Activated CD4-positive, alpha-beta memory T cell treated with anti-CD3 and anti-CD28 coated beads for 36 hours (primary cell): ENCODE results near the gene ZBP1. TPM values are rescaled to one million over a fixed set of nuclear protein-coding genes. Genes with fewer than 3 reads are reported as not detected.

ENCODE experiments used
- CTCF ChIA-PET: fragments of 350-600 bp; sonication (Branson Sonifier 250); formaldehyde crosslinking; loops from one replicate; lab custom pipeline; 2021; ENCODE audit warnings: antibody characterized with exemption, inconsistent platforms; lab: Charles Lee
- POLR2A ChIA-PET: fragments of 350-600 bp; sonication (Branson Sonifier 250); formaldehyde crosslinking; loops from one replicate; lab custom pipeline; 2021; ENCODE audit warnings: antibody characterized with exemption; lab: Charles Lee
- DNase-seq: peaks from one replicate; pipeline ENCODE4 v3.0.0-alpha.2; 2020
- H3K27ac Mint-ChIP-seq: one replicate; pipeline ENCODE4 v1.8.0; 2021; ENCODE audit warnings: mixed read lengths
- H3K27me3 Mint-ChIP-seq: one replicate; pipeline ENCODE4 v1.8.0; 2021; ENCODE audit warnings: mixed read lengths
- H3K36me3 Mint-ChIP-seq: one replicate; pipeline ENCODE4 v1.8.0; 2021; ENCODE audit warnings: mixed read lengths
- H3K4me1 Mint-ChIP-seq: one replicate; pipeline ENCODE4 v1.8.0; 2021; ENCODE audit warnings: low read depth, mixed read lengths
- H3K4me3 Mint-ChIP-seq: one replicate; pipeline ENCODE4 v1.8.0; 2021; ENCODE audit warnings: mild to moderate bottlenecking, mixed read lengths
- H3K9me3 Mint-ChIP-seq: one replicate; pipeline ENCODE4 v1.8.0; 2021; ENCODE audit warnings: mixed read lengths
- intact Hi-C: fragments of 100-400 bp; cut with micrococcal nuclease; formaldehyde crosslinking; loops from one replicate; pipeline ENCODE4 v1.15.1; 2023
- total RNA-seq, 2 experiments: library from RNA; stranded (reverse); gene quantifications; one replicate each; pipeline ENCODE4 v1.2.3, GENCODE V29; 2021

ZBP1 gene
- total RNA-seq, 2 experiments from 2014 or later = 0.73 to 1.1 TPM

- no peak for DNase-seq
- Mint-ChIP-seq H3K36me3 (no peaks in the 10 kb centered on the region), H3K27me3 (peaks cover 21% of the 10 kb centered on the region), H3K4me1 (no peaks in the 10 kb centered on the region), H3K4me3 (no peak overlapping the region), H3K9me3 (no peaks in the 10 kb centered on the region), H3K27ac (no peak overlapping the region)
- POLR2A ChIA-PET = no interaction called here
- CTCF ChIA-PET = interaction anchor here (0.9 kb wide), 1 partner anchor 26 kb away, joined by 4 read pairs; no protein-coding TSS in a partner anchor
- intact Hi-C loops = no loop called here
Observed at GRCh38 chr20:57568088-57568896, 51.9 kb downstream of the ZBP1 start.

DNA sequence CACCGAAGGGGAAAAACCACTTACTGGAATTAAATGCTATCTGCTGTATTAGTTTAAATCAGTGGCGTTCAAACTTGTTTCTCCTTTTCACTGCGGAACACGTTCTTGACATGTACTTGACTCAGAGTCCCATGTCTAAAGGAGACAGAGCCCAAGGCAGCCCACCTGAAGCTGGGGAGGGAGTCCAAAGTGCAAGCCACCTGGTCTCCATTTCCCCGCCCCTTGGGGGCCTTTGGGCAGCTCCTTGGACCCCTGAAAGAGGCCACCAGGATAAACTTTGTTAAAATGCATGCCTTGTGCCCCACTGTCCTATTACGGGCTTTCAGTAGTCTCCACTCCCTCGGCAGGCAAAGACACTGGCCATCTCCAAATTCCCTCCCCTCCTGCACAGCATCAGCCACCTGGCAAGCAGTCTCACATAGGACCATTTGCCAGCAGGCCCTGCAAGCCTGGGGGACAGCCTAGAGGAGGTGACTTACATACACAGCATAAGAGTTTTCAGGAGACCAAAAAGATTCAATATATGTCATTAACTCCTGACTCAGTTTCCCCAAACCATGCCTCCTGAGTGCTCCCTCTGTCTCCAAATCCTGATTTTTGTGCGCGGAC is 52.7 kb downstream of the ZBP1 start:
- POLR2A ChIA-PET = no interaction called here
- Mint-ChIP-seq H3K36me3 (no peaks in the 10 kb centered on the region), H3K4me3 (no peak overlapping the region), H3K4me1 (no peaks in the 10 kb centered on the region), H3K27ac (no peak overlapping the region), H3K27me3 (peaks cover 17% of the 10 kb centered on the region), H3K9me3 (no peaks in the 10 kb centered on the region)
- CTCF ChIA-PET = no interaction called here
- intact Hi-C loops = no loop called here
- DNase-seq = no peak

DNA sequence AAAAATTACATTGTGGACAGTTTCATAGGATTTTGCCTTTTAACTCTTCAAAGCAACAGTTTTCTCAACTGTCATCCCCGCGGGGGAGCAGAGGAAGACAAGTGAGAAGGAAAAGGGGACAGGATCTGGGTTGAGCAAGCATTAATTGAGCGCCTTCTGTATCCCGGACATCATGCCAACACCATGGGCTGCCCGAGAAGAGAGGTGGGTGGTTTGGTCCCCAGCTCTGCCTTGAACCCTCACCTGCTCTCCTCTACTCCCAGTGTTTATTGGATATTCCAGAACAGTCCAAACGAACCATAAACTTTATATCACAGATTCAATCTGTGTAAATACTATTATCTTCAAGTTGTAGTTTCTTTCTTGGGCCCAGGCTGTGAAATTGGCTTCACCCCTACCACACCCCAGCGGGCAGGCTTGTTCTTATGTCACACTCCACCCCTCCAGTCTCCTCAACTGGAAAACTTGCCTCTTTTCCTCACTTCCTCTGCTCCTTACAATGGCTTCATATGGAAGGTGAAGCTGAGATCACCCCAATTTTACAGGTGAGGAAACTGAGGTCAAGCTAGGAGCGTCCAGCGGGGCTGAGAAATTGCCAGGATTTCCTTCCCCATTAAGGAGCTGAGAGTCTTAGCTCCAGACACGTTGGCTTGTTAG is 53.3 kb downstream of the ZBP1 start:
- H3K9me3 Mint-ChIP-seq = no peaks in the 10 kb centered on the region
- intact Hi-C loops = no loop called here
- peaks cover 14% of the 10 kb centered on the region for H3K27me3 Mint-ChIP-seq
- H3K27ac Mint-ChIP-seq = no peak overlapping the region
- POLR2A ChIA-PET = no interaction called here
- no peaks in the 10 kb centered on the region for H3K4me1 Mint-ChIP-seq
- CTCF ChIA-PET = no interaction called here
- DNase-seq = no peak
- H3K4me3 Mint-ChIP-seq = no peak overlapping the region
- H3K36me3 Mint-ChIP-seq = no peaks in the 10 kb centered on the region

GRCh38 chr20:57566399-57566798 is 53.8 kb downstream of the ZBP1 start:
- CTCF ChIA-PET = no interaction called here
- Mint-ChIP-seq H3K27ac (no peak overlapping the region), H3K4me1 (no peaks in the 10 kb centered on the region), H3K9me3 (no peaks in the 10 kb centered on the region), H3K36me3 (no peaks in the 10 kb centered on the region), H3K4me3 (no peak overlapping the region), H3K27me3 (peaks cover 11% of the 10 kb centered on the region)
- POLR2A ChIA-PET = no interaction called here
- DNase-seq = no peak
- intact Hi-C loops = no loop called here

- H3K27ac Mint-ChIP-seq = no peak overlapping the region
- H3K4me3 Mint-ChIP-seq = no peak overlapping the region
- ChIA-PET CTCF (no interaction called here), POLR2A (no interaction called here)
- H3K4me1 Mint-ChIP-seq = no peaks in the 10 kb centered on the region
- no peak for DNase-seq
- intact Hi-C loops = no loop called here
- no peaks in the 10 kb centered on the region for H3K36me3 Mint-ChIP-seq
- H3K9me3 Mint-ChIP-seq = no peaks in the 10 kb centered on the region
- H3K27me3 Mint-ChIP-seq = peaks cover 8% of the 10 kb centered on the region
Observed at GRCh38 chr20:57564951-57565642, 55.1 kb downstream of the ZBP1 start.

DNA sequence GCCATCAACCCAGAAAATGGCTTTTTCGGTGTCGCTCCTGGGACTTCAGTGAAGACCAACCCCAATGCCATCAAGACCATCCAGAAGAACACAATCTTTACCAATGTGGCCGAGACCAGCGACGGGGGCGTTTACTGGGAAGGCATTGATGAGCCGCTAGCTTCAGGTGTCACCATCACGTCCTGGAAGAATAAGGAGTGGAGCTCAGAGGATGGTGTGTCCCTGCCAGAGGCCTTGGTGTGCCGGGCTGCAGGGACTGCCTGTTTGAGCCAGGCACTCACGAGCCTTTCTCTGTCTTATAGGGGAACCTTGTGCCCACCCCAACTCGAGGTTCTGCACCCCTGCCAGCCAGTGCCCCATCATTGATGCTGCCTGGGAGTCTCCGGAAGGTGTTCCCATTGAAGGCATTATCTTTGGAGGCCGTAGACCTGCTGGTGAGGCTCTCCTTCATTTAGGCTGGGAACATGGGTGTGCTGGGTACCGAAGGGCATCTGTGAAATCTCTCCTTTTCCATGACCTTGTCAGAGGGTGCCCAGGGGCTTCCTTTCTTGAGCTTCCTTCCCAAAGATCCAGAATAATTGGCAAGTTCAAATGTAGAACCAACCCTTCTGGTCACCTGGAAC is 55.9 kb downstream of the ZBP1 start:
- Mint-ChIP-seq H3K27me3 (peaks cover 9% of the 10 kb centered on the region), H3K36me3 (no peaks in the 10 kb centered on the region), H3K4me3 (no peak overlapping the region), H3K9me3 (no peaks in the 10 kb centered on the region), H3K27ac (no peak overlapping the region), H3K4me1 (no peaks in the 10 kb centered on the region)
- intact Hi-C loops = no loop called here
- CTCF ChIA-PET = no interaction called here
- no peak for DNase-seq
- POLR2A ChIA-PET = no interaction called here

DNA sequence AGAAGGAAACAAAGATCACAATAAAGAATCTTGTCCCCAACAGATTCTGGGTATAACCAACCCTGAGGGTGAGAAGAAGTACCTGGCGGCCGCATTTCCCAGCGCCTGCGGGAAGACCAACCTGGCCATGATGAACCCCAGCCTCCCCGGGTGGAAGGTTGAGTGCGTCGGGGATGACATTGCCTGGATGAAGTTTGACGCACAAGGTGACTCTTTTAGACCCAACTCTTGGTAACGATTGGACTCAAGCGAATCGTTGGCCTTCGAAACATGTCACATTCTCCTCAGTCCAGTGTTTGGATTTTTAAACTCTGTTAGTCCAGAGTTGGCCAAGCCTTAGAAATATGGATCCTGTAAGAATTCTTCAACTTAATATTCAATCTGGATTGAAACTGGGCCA is 56.7 kb downstream of the ZBP1 start:
- Mint-ChIP-seq H3K9me3 (no peaks in the 10 kb centered on the region), H3K36me3 (no peaks in the 10 kb centered on the region), H3K4me3 (no peak overlapping the region), H3K27ac (no peak overlapping the region), H3K27me3 (peaks cover 7% of the 10 kb centered on the region), H3K4me1 (no peaks in the 10 kb centered on the region)
- CTCF ChIA-PET = no interaction called here
- POLR2A ChIA-PET = no interaction called here
- intact Hi-C loops = no loop called here
- no peak for DNase-seq

GRCh38 chr20:57562541-57563465 is 57.4 kb downstream of the ZBP1 start:
- Mint-ChIP-seq H3K4me3 (no peak overlapping the region), H3K27ac (no peak overlapping the region), H3K27me3 (peaks cover 7% of the 10 kb centered on the region), H3K9me3 (no peaks in the 10 kb centered on the region), H3K4me1 (no peaks in the 10 kb centered on the region), H3K36me3 (no peaks in the 10 kb centered on the region)
- CTCF ChIA-PET = no interaction called here
- intact Hi-C loops = no loop called here
- no peak for DNase-seq
- POLR2A ChIA-PET = no interaction called here

DNA sequence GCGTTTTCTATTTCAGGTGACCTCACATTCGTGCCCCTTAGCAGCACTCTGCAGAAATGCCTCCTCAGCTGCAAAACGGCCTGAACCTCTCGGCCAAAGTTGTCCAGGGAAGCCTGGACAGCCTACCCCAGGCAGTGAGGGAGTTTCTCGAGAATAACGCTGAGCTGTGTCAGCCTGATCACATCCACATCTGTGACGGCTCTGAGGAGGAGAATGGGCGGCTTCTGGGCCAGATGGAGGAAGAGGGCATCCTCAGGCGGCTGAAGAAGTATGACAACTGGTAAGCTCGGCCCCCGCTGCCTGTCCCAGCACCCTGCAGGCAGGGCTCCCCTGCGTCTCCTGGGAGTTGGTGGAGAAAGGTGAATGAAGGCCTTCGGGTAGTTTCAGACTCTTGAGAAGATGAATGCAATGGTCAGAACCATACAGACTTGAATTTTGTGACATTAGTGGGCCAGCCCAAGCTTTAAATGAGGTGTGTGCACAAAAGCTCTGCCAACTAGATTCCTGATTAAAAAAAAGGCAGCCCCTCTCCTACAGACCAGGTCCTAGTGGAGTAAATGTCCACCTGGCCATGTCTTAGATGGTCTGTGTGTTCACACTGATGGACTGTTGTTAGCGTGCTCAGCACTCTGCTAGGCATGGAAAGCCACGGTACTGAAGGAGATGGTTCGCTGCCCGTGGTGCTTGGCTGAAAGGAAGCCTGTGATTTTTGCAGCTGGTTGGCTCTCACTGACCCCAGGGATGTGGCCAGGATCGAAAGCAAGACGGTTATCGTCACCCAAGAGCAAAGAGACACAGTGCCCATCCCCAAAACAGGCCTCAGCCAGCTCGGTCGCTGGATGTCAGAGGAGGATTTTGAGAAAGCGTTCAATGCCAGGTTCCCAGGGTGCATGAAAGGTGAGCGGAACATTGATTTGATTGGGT is 58.6 kb downstream of the ZBP1 start:
- CTCF ChIA-PET = interaction anchor here (0.6 kb wide), 1 partner anchor 637 kb away, joined by 3 read pairs; no protein-coding TSS in a partner anchor
- intact Hi-C loops = no loop called here

DNA sequence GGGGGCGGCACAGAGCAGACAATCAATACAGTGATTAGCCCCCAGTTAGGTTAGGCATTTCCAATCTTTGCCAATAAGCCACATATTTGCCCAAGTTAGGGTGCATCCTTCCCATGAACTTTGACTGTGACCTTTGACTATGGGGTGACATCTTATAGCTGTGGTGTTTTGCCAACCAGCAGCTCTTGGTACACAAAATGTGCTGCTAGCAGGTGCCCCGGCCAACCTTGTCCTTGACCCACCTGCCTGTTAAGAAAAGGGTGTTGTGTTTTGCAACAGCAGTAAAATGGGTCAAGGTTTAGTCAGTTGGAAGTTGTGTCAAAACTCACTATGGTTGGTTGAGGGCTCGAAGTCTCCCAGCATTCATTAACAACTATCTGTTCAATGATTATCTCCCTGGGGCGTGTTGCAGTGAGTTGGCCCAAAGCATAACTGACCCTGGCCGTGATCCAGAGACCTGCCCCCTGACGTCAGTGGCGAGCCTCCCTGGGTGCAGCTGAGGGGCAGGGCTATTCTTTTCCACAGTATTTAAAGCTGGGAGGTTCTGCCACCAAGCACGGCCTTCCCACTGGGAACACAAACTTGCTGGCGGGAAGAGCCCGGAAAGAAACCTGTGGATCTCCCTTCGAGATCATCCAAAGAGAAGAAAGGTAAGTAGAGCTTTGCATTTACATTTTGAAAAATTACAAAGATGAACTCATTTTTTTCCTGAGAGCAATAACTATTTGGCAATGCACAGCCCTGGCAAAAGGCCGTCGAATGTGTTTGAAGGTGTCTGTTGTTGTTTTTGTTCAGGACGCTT is 59.5 kb downstream of the ZBP1 start, which contains the start of gene PCK1:
Gene PCK1, plus strand, starts transcription at position 557 of the 802 bp plus-strand sequence. CDS start 302 bp downstream, outside the sequence.
- Mint-ChIP-seq H3K27ac (no peak within 1 kb of the TSS), H3K4me3 (no peak within 1 kb of the TSS), H3K9me3 (no peaks in the 10 kb centered on the region), H3K4me1 (no peaks in the 10 kb centered on the region), H3K27me3 (peaks cover 19% of the 10 kb centered on the region), H3K36me3 (no peaks in the 10 kb centered on the region)
- ChIA-PET CTCF (interaction anchor here (0.6 kb wide), 1 partner anchor 638 kb away, joined by 3 read pairs; no protein-coding TSS in a partner anchor), POLR2A (no interaction called here)
- intact Hi-C loops = no loop called here
- DNase-seq = no peak

More for the DNA sequence above, 58.6 kb downstream of the ZBP1 start:
- Mint-ChIP-seq H3K4me1 (no peaks in the 10 kb centered on the region), H3K4me3 (no peak overlapping the region), H3K27ac (no peak overlapping the region), H3K9me3 (no peaks in the 10 kb centered on the region), H3K27me3 (peaks cover 13% of the 10 kb centered on the region), H3K36me3 (no peaks in the 10 kb centered on the region)
- POLR2A ChIA-PET = no interaction called here
- no peak for DNase-seq
